ENCODE results near the gene PKNOX2. TPM values are rescaled to one million over a fixed set of nuclear protein-coding genes. Genes with fewer than 3 reads are reported as not detected.

Gene PKNOX2
- 1 to 10 TPM; 2.7 to 8.9 (median 4.7) TPM for total RNA-seq
- 1 to 10 TPM in 1 of 3 donors, under 1 TPM in 2; 0.80 to 1.6 (median 0.80) TPM for polyA plus RNA-seq
- long read RNA-seq, donor 1, partial matches to known transcripts = 0 of 1 reads
- long read RNA-seq, donor 1, other reads (novel, unspliced or antisense) = 0 of 1 reads
- long read RNA-seq, donor 2 = 0 reads

- peak; percentile 88 for DNase-seq
- 1 to 2% (median 1%) methylated on average over 37 to 58 of the region's 58 CpGs for WGBS, 5 donors
- H3K27me3 ChIP-seq (replicated peaks in 1 of 7) = peaks cover 0 to 89% (median 37%) of the 10 kb centered on the region in 7 donors
Measured at GRCh38 chr11:125164422-125165110, at the start of gene PKNOX2. PKNOX2 (plus strand) TSS chr11:125164751; CDS start chr11:125351306, 186,555 bp downstream.

GRCh38 chr11:125117429-125117828 lies 47.1 kb upstream of the PKNOX2 start:
- H3K9me3 ChIP-seq = no peaks in the 10 kb centered on the region
- H3K4me3 ChIP-seq = no peak overlapping the region
- intact Hi-C loops (cut with DNase I; ENCODE audit: low total_unique reads) = no loop called here
- 62 to 82% (median 74%) methylated on average over 4 of the region's 4 CpGs for WGBS, 5 donors
- TF ChIP-seq POLR2A (IDR thresholded peaks at IDR 0.05) (no peak), CTCF (IDR thresholded peaks at IDR 0.05 in 8 of 11, conservative IDR thresholded peaks at IDR 0.05 in 3 of 11) (no peak)
- no peak for DNase-seq
- H3K36me3 ChIP-seq = no peaks in the 10 kb centered on the region
- no peak overlapping the region for H3K27ac ChIP-seq
- peaks cover 0 to 24% (median 0%) of the 10 kb centered on the region in 7 donors for H3K27me3 ChIP-seq (replicated peaks in 1 of 7)
- H3K4me1 ChIP-seq = no peaks in the 10 kb centered on the region

More at GRCh38 chr11:125164422-125165110, at the start of gene PKNOX2:
- H3K4me1 ChIP-seq = peaks cover 0 to 55% (median 31%) of the 10 kb centered on the region in 6 donors
- H3K36me3 ChIP-seq = no peaks in the 10 kb centered on the region
- intact Hi-C loops (cut with DNase I; ENCODE audit: low total_unique reads) = loop anchor here (5.0 kb wide), 1 partner anchor 183 kb away; no protein-coding TSS in a partner anchor
- no peaks in the 10 kb centered on the region for H3K9me3 ChIP-seq
- peak within 1 kb of the TSS in 7 of 8 donors; percentile 59 to 82 (median 76) for H3K27ac ChIP-seq
- TF ChIP-seq POLR2A (IDR thresholded peaks at IDR 0.05) (no peak), POLR2AphosphoS5 (IDR thresholded peaks at IDR 0.05) (peak in 2 of 3 donors; percentile 40 to 58), CTCF (IDR thresholded peaks at IDR 0.05 in 8 of 11, conservative IDR thresholded peaks at IDR 0.05 in 3 of 11) (peak in 9 of 11 experiments; percentile 27 to 73 (median 61))
- peak within 1 kb of the TSS; percentile 41 to 77 (median 52) for H3K4me3 ChIP-seq

GRCh38 chr11:125123194-125123946 lies 41.2 kb upstream of the PKNOX2 start:
- DNase-seq = no peak
- peak overlapping the region in 3 of 8 donors; percentile 37 to 56 (median 43) for H3K27ac ChIP-seq

More at GRCh38 chr11:125123194-125123946, 41.2 kb upstream of the PKNOX2 start:
- TF ChIP-seq POLR2AphosphoS5 (IDR thresholded peaks at IDR 0.05) (no peak), POLR2A (IDR thresholded peaks at IDR 0.05) (no peak), CTCF (IDR thresholded peaks at IDR 0.05 in 8 of 11, conservative IDR thresholded peaks at IDR 0.05 in 3 of 11) (no peak)
- H3K9me3 ChIP-seq = no peaks in the 10 kb centered on the region
- H3K36me3 ChIP-seq = no peaks in the 10 kb centered on the region
- WGBS, 5 donors = 90 to 94% (median 93%) methylated on average over 4 of the region's 4 CpGs
- intact Hi-C loops (cut with DNase I; ENCODE audit: low total_unique reads) = no loop called here
- peak overlapping the region in 1 of 8 donors; percentile 45 for H3K4me3 ChIP-seq
- peaks cover 0 to 12% (median 0%) of the 10 kb centered on the region in 7 donors for H3K27me3 ChIP-seq (replicated peaks in 1 of 7)
- H3K4me1 ChIP-seq = peaks cover 0 to 11% (median 6%) of the 10 kb centered on the region in 6 donors
